HG02840 (cell line): ENCODE results near the gene MDH1.

ENCODE experiments used
- ATAC-seq: cut with Tn5 transposase; IDR thresholded peaks from one replicate; pipeline ENCODE4 v1.9.1; 2021; ENCODE audit warnings: mild to moderate bottlenecking, moderate library complexity, moderate number of reproducible peaks; ENCODE audit not compliant: unreplicated experiment, low FRiP score

MDH1 gene

GRCh38 chr2:63628403-63628942 lies 39.7 kb downstream of the MDH1 start:
- no peak for ATAC-seq

GRCh38 chr2:63631501-63631900 lies 42.7 kb downstream of the MDH1 start:
- no peak for ATAC-seq

GRCh38 chr2:63632382-63632781 lies 43.6 kb downstream of the MDH1 start:
- no peak for ATAC-seq

- ATAC-seq: no peak
Measured at GRCh38 chr2:63639344-63639743, 50.6 kb downstream of the MDH1 start.

GRCh38 chr2:63642946-63643345 lies 54.2 kb downstream of the MDH1 start:
- no peak for ATAC-seq

- ATAC-seq: no peak
Measured at GRCh38 chr2:63643486-63643885, 54.7 kb downstream of the MDH1 start.

- no peak for ATAC-seq
Measured at GRCh38 chr2:63648632-63649031, 59.9 kb downstream of the MDH1 start.

GRCh38 chr2:63649829-63650228 lies 61.1 kb downstream of the MDH1 start:
- ATAC-seq: no peak

GRCh38 chr2:63650756-63651155 lies 62.0 kb downstream of the MDH1 start:
- no peak for ATAC-seq

- no peak for ATAC-seq
Measured at GRCh38 chr2:63651356-63651755, 62.6 kb downstream of the MDH1 start.

GRCh38 chr2:63651861-63652651 lies 63.3 kb downstream of the MDH1 start:
- no peak for ATAC-seq

GRCh38 chr2:63652652-63652985 lies 63.9 kb downstream of the MDH1 start:
- no peak for ATAC-seq

- ATAC-seq: no peak
Measured at GRCh38 chr2:63654959-63655358, 66.2 kb downstream of the MDH1 start.
